NCI-H2107 (cell line): ENCODE results near the gene CLEC7A.

ENCODE experiments used
- DNase-seq: peaks from one replicate; lab custom pipeline; 2025; lab: John Stamatoyannopoulos, UW

Gene CLEC7A

GRCh38 chr12:10130042-10130441 is at the start of gene CLEC7A:
Gene CLEC7A (minus strand): TSS chr12:10130199. CDS start chr12:10130082, 117 bp downstream.
- no peak for DNase-seq

- no peak for DNase-seq
Observed at GRCh38 chr12:10179776-10180181, 49.8 kb upstream of the CLEC7A start.

- no peak for DNase-seq
Observed at GRCh38 chr12:10178821-10179220, 48.8 kb upstream of the CLEC7A start, which contains the start of gene TMEM52B. Gene TMEM52B (plus strand): TSS chr12:10179032. CDS start chr12:10179575, 543 bp downstream.

GRCh38 chr12:10175846-10176636 is 46.0 kb upstream of the CLEC7A start:
- DNase-seq: no peak

DNA sequence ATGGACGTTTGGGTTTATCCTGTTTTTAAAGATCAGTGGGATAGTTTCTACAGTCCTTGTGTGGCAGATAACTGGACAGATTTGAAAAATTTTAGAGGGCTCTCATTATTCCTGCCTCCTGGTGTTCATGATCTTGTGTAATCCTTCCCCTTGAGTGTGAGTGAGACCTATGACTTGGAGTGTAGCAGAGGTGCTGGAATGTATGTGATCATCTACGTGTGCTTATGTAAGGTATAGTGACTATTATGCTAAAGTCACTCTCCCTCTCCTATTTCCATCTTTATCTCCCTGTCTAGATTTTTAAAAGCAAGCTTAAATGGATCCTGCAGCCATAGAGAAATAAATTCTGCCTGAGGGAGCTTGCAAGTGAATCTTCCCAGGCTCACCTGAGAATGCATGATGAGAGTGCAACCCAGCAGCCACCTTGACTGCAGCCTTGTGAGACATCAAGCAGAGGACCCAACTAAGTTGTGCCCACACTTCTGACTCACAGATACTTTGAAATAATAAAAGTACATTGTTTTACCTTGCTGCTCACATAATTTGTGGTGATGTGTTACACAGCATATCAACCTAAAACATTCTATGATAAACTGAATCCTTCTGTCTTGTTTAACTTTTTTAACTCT is 45.1 kb upstream of the CLEC7A start:
- DNase-seq: no peak

GRCh38 chr12:10171973-10172728 is 42.2 kb upstream of the CLEC7A start, which contains the start of gene OLR1:
Gene OLR1 (minus strand): TSS chr12:10172132. CDS start chr12:10172077, 55 bp downstream.
- no peak for DNase-seq

DNA sequence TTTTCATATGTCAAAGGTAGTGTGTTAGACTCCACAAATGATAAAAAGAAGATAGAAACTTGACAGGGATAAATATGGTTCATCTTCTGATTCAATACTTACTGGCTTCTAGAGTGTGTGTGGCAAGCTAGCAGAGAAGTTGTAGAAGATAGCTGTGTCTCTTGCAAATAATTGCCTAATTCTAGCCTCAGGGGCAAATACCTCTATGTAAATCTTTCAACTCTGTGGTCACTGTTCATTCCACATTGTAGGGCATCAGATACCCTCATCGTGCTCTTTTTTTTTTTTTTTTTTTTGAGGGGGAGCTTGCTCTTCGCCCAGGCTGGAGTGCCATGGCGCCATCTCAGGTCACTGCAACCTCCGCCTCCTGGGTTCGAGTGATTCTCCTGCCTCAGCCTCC is 40.2 kb upstream of the CLEC7A start:
- DNase-seq: no peak

GRCh38 chr12:10169104-10169503 is 39.1 kb upstream of the CLEC7A start:
- DNase-seq: no peak

- no peak for DNase-seq
Observed at GRCh38 chr12:10167599-10167998, 37.6 kb upstream of the CLEC7A start.

DNA sequence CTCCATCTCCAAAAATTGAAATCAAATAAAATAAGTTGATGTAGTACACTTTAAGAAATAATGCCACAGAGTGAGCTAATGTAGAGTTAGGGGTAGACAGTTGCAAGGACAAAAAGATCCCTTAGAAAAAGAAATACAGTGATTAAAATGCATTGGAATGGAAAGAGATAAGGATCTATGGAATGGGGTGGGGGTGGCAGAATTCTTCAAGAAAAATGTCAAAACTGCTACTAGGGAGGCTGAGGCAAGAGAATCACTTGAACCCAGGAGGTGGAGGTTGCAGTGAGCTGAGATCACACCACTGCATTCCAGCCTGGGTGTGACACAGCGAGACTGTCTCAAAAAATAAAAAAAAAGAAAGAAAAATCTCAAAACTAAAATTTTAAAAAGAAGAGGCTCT is 35.4 kb upstream of the CLEC7A start:
- no peak for DNase-seq

- no peak for DNase-seq
Observed at GRCh38 chr12:10163084-10163483, 33.1 kb upstream of the CLEC7A start.

- no peak for DNase-seq
Observed at GRCh38 chr12:10160617-10161385, 30.8 kb upstream of the CLEC7A start.

GRCh38 chr12:10159280-10159679 is 29.3 kb upstream of the CLEC7A start:
- no peak for DNase-seq

- DNase-seq: no peak
Observed at GRCh38 chr12:10158406-10158805, 28.4 kb upstream of the CLEC7A start.

GRCh38 chr12:10155966-10156365 is 26.0 kb upstream of the CLEC7A start:
- DNase-seq: no peak

- DNase-seq: no peak
Observed at GRCh38 chr12:10154145-10154496, 24.1 kb upstream of the CLEC7A start.

DNA sequence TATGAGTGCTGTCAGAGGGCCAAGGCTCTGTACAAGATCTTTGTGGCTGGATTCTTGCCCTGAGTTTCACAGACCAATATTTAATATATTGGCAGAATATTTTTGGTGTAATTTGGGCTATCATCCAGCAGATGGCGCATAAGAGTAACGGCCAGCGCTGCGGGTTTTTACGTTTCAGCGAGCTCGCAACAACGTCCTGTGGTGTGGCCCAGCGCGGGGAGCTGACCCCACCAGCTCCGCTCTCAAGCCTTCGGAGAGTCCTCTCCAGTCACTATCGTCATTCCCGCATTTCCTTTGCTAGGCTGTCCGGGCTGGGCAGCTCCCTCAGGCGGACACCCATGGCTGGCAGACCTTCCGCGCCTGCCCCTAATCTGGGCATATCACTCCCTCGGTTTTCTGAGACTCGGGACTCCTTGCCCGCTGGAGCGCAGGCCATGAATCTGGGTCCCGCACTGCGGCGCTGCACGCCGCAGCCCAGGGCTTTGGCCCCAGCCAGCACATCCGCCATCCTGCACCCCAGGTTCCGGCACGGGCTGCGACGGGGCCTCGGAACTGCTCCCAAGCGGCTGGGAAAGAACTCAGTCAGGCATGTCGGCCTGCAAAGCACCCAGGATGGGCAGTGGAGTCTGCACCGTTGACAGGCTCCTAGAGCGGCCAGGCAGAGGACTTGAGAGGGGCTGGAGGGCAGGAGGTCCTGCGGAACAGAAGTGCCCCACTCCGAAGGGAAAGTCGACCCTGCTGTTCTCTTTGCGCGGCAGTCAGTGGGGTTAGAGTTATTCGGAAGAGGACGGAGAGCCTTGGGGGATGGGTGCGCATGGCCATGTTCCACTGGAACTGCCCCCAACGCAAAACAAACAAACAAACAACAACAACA is 23.5 kb upstream of the CLEC7A start:
- DNase-seq: peak; percentile 27

- DNase-seq: no peak
Observed at GRCh38 chr12:10151621-10152020, 21.6 kb upstream of the CLEC7A start.

DNA sequence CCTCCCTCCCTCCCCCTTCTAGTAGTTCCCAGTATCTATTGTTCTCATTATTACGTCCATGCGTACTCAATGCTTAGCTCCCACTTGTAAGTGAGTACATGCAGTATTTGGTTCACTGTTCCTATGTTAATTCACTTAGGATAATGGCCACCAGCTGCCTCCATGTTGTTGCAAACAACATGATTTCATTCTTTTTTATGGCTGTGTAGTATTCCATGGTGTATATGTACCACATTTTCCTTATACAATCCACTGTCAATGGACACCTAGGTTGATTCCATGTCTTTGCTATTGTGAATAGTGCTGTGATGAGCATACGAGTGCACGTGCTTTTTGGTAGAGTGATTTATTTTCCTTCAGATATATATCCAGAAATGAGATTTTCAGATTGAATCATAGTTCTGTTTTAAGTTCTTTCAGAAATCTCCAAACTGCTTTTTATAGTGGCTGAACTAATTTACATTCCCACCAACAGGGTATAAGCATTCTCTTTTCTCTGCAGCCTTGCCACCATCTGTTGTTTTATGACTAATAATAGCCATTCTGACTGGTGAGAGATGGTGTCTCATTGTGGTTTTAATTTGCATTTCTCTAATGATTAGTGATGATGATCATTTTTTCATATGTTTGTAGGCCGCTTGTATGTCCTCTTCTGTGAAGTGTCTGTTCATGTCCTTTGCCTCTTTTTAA is 17.9 kb upstream of the CLEC7A start:
- no peak for DNase-seq

GRCh38 chr12:10142976-10143589 is 13.1 kb upstream of the CLEC7A start:
- no peak for DNase-seq
